SU-DHL-6 (cell line): ENCODE results near the gene ITPKB.

ENCODE experiments used
- CTCF ChIP-seq: fragments of 200-600 bp; sonication (generic); IDR thresholded peaks from one replicate; pipeline ENCODE4 v1.5.1; 2017; ENCODE audit warnings: antibody characterized with exemption, mild to moderate bottlenecking, low read length, moderate library complexity; ENCODE audit not compliant: insufficient read depth, poor library complexity, severe bottlenecking
- EZH2phosphoT487 ChIP-seq: fragments of 200-600 bp; sonication (generic), shearing (Covaris generic); conservative IDR thresholded peaks from 2 replicates; pipeline ENCODE4 v1.6.1; 2018; ENCODE audit warnings: mild to moderate bottlenecking, antibody characterized with exemption, low read length, moderate library complexity, mixed read lengths

- TF ChIP-seq EZH2phosphoT487 (no peak), CTCF (no peak)
Measured at GRCh38 chr1:226675715-226676357, 63.2 kb downstream of the ITPKB start.
